Glomerular endothelial cell (primary cell): ENCODE measurements around the gene C11orf91. TPM values are rescaled to one million over a fixed set of nuclear protein-coding genes. Genes with fewer than 3 reads are reported as not detected.
"Not testable (repeated sequence)": the region's sequence is repeated elsewhere in the genome, so short reads cannot be mapped to it uniquely, and the experiment has no call there.

Experiments used
- DNase-seq: peaks from one replicate; pipeline ENCODE4 v3.0.0-alpha.2; 2011; ENCODE audit warnings: low read depth, low spot score; ENCODE audit errors: extremely low read depth
- total RNA-seq: library from RNA; depleted of rRNA; stranded (reverse); fragments of >200 nt; gene quantifications from 2 replicates; pipeline ENCODE4 v1.2.3, GENCODE V29; 2015

C11orf91 gene, protein sequence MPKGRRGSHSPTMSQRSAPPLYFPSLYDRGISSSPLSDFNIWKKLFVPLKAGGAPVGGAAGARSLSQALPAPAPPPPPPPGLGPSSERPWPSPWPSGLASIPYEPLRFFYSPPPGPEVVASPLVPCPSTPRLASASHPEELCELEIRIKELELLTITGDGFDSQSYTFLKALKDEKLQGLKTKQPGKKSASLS
- total RNA-seq: 2.0 TPM in 1 of 2 replicates, not detected in the other

DNA sequence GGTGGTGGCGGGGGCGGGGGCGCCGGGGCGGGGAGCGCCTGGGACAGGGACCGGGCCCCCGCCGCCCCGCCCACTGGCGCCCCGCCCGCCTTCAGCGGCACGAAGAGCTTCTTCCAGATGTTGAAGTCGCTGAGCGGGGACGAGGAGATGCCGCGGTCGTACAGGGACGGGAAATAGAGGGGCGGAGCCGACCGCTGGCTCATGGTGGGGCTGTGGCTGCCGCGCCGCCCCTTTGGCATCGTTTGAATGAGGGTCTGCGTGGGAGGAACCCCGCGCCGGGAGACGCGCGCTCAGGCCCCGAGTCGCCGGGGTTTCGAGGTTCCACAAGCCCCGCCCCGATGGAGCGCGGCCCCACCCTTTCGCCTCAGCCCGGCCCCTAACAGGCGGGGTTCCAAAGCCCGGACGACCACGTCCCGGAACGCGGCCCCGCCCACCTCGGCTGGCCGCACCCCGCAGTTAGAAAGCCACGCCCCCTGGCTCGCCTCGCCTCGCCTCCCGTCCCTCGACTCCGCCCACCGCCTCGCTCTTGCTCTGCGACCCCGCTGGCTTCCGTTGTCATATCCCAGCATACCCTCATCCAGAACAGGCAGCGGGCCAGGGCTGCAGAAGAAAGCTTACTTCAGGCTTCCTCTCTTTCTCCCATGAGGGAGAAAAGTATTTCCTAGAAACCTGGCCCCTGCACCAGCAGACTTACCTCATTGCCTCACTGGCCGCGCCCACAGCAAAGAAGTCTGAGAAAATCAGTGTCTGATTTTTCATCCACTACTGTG is at the start of gene C11orf91:
TSS of gene C11orf91 (minus strand) at position 325 of the 770 bp plus-strand sequence. CDS start at position 239, 86 bp downstream.
- DNase-seq: no peak

- DNase-seq: no peak
Measured at GRCh38 chr11:33747979-33748378, 47.4 kb upstream of the C11orf91 start.

DNA sequence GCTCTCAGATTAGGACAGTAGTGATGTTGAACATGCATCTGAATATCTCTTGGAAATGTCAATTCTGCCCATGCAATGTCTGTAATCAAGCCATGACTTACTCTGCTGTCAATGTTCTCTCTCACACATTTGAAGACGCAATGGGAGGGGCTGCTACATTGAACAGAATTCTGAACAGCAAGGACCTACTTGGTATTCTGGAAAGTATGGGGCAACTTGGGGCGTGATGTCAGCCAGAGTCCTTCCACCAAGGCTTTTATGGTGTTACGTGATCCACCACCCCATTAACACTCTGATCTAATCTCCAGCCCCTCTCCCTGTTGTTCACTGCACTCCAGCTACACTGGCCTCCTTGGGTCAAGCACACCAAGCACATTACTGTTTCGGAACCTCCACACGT is 42.7 kb upstream of the C11orf91 start:
- no peak for DNase-seq

GRCh38 chr11:33742249-33742851 is 41.7 kb upstream of the C11orf91 start:
- no peak for DNase-seq

- no peak for DNase-seq
Measured at GRCh38 chr11:33741806-33742205, 41.2 kb upstream of the C11orf91 start.

DNA sequence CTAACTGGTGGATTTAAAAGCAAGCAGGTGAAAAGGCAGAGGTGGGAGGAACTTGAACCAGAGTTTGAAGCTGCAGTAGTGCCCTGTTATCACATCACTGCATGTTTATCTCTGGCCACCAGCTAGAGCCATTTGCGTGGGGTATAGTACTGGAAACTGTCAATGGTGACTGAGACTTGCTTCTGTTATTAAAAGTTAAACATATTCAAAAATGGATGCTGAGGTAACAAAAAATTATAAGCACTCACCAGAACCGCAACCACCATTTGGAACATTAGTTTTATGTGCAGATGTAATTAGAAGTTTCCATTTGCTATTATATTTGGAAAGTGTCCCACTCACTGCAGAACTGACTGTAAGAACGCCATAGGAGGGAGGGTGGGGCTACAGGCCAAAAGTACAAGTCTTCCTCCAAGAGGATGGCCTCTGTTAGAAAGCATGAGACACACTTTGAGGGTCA is 36.8 kb upstream of the C11orf91 start:
- DNase-seq: no peak

GRCh38 chr11:33736148-33736812 is 35.7 kb upstream of the C11orf91 start, which contains the start of gene CD59:
Gene CD59, minus strand, starts transcription at chr11:33736423. Its CDS starts 13,978 bp downstream, at chr11:33722445.
- no peak for DNase-seq

DNA sequence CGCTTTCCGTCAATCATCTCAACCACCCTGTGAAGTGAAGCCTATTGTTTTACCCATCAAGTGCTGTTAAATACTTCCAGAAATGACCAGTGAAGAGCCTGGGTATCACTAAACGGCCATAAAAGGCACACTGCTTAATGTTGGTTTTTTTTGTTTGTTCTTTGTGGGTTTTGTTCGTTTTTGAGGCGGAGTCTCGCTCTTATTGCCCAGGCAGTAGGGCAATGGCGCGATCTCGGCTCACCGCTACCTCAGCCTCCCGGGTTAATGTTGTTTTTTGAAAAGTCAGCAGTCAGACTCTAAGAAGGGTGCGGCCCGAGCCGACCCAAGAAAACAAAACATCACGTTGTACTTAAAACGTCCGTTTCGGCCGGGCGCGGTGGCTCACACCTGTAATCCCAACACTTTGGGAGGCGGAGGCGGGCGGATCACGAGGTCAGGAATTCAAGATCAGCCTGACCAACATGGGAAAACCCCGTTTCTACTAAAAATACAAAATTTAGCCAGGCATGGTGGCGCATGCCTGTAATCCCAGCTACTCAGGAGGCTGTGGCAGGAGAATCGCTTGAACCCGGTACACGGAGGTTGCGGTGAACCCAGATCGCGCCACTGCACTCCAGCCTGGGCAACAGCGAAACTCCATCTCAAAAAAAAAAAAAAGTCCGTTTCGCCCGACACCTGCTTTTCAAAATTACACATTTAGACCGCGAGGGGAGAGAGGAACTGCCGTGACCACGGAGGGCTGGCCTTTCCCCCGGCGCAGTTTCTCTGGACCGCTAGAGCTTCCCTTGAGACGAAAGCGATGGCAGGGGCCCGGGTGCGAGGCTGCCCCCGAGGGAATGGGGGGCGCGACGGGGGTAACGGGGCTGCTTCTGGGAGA is 34.9 kb upstream of the C11orf91 start:
- no peak for DNase-seq

DNA sequence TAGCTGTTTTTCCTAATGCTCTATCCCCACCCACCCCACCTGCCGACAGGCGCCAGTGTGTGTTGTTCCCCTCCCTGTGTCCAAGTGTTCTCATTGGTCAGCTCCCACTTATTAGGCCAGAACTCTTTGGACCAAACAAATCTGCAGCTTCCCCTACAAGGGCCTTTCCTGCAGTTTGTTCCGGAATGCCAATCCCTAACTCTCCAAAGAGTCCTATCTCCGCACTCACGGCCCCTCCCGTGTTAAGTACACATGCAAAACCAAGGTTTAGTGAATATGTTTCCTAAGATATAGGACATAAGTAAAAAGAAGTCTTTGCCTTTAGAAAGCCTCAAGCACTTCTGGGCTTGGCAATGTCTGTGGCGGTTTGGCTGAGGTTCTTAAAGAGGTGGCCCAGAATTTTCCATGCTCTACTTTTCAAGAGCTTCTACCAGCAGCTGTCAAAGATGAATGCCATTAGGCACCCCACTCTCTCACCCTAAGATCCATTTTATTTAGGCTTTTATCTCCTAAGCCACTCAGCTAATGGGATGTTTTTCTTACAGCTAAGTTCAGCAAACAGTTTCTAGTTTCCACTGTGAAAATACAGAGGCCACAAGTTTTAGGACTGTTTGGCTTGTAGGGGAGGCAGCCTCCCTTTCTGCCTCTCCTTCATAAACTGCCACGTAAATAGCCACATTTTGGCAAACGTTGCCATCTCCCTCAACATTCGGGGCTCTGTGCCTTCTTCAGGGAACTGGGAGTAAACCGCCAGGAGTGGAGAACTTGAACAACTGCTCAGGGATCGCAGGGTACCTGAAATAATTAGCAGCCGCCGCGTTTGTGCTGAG is 34.0 kb upstream of the C11orf91 start:
- DNase-seq: no peak

DNA sequence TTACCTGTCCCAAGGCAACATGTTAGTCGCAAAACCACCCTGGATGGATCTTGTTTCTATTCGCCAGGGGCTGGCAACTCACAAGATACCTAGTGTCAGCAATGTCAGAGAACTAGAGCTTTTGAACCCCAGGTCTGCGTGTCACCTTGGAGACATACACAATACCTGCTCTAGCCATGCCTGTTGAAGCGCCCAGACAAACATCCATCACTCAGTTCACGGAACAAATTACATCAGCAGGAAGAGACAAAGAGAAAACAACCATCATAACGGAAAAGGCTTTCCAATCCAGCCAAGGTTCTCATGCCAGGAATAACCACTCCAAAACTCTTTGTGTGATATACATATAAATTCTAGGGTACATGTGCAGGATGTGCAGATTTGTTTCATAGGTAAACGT is 33.4 kb upstream of the C11orf91 start:
- DNase-seq: no peak

DNA sequence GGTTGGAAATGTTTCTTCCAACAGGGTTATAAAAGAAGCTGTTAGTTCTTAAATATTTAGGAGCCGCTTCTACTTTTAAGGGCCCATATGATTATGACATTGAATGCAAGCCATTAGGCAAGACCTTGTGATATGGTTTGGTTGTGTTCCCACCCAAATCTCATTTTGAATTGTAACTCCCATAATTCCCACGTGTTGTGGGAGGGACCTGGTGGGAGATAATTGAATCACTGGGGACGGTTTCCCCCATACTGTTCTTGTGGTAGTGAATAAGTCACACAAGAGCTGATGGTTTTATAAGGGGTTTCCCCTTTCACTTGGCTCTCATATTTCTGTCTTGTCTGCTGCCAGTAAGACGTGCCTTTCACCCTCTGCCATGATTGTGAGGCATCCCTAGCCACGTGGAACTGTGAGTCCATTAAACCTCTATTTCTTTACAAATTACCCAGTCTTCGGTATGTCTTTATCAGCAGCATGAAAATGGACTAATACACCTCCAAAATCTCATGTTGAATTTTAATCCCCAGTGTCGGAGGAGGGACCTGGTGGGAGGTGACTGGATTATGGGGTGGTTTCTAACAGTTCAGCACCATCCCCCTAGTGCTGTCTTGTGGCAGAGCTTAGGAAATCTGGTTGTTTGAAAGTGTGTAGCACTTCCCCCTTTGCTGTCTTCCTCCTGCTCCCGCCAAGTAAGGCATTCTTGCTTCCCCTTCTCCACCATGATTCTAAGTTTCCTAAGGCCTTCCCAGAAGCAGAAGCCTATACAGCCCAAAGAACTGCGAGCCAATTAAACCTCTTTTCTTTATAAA is 31.3 kb upstream of the C11orf91 start:
- DNase-seq: no peak

GRCh38 chr11:33730716-33731115 is 30.1 kb upstream of the C11orf91 start:
- DNase-seq: no peak

DNA sequence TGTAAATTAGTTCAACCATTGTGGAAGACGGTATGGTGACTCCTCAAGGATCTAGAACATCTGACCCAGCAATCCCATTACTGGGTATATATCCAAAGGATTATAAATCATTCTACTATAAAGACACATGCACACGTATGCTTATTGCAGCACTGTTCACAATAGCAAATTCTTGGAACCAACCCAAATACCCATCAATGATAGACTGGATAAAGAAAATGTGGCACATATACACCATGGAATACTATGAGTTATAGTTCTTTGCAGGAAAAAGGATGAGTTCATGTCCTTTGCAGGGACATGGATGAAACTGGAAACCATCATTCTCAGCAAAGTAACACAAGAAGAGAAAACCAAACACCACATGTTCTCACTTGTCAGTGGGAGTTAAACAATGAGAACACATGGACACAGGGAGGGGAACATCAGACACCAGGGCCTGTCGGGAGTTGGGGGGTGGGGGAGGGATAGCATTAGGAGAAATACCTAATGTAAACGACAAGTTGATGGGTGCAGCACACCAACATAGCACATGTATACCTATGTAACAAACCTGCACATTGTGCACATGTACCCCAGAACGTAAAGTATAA is 28.5 kb upstream of the C11orf91 start:
- DNase-seq: not testable (repeated sequence)

- DNase-seq: not testable (repeated sequence)
Measured at GRCh38 chr11:33727539-33727938, 26.9 kb upstream of the C11orf91 start.

GRCh38 chr11:33725496-33725895 is 24.9 kb upstream of the C11orf91 start:
- no peak for DNase-seq

DNA sequence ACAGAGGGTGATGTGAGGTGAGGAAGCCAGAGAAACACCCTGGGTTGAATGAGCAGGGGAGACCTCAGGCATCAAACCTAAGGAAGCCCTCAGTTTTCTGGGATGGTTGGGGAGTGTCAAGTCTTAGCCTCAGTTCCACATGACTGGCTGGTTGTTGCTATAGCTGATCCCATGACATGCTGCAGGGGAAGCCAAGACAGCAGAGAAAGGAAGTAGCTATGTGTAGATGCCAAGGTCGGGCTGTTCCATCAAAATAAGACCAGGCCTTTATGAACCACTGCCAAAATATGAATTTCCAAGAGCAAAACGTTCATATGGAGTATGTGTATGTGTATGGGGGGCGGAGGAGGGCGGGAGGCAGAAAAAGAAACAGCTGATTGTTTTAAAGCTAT is 24.0 kb upstream of the C11orf91 start:
- no peak for DNase-seq

DNA sequence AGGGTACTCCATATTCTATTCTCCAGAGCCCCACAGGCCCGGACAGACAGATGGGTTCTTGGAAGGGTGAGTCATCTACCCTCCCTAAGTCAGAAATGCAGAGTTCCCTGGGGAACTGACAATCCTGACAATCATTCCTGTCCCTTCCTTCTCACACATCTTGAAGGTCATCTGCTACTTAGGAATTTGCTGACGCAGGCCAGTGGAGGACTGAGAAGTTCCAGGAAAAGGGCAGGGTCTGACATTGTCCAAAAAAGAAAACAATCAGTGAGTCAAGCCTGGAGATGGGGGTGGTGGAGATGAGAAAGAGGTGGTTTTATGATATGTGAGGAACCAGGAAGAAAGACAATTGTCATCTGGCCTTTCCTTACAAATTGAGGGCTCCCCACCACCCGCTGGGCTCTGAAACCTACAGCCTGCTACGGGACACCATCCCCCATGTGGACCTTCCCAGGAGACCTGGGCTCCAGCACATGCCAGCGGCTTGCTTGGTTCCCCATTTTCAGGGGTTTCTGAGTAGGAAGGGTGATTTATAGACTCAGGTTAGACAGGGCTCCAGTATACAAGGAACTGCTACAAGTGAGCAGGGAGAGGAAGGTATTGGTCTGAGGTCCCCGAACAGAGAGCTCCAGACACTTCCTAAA is 22.7 kb upstream of the C11orf91 start:
- peak; percentile 96 for DNase-seq
